OCI-LY3 (cell line): ENCODE measurements around the gene SOX5.

Experiments used
- CTCF ChIP-seq: fragments of 200-600, 300-600 bp; sonication (generic); IDR thresholded peaks from 2 replicates; pipeline ENCODE4 v1.5.1; 2014; ENCODE audit warnings: antibody characterized with exemption, low read length, low read depth
- EZH2phosphoT487 ChIP-seq: fragments of 200-600 bp; shearing (Covaris generic); IDR thresholded peaks from 2 replicates; pipeline ENCODE4 v1.6.1; 2018; ENCODE audit warnings: antibody characterized with exemption, mixed run types, low read depth

GRCh38 chr12:23581913-23582312, 367.6 kb downstream of the SOX5 start:
- TF ChIP-seq CTCF (no peak), EZH2phosphoT487 (no peak)
